ENCODE results near the gene DIAPH3. TPM values are rescaled to one million over a fixed set of nuclear protein-coding genes. Genes with fewer than 3 reads are reported as not detected.

Gene DIAPH3
- total RNA-seq, 2 donors from 2014 or later = 0.27 to 2.4 TPM

DNA sequence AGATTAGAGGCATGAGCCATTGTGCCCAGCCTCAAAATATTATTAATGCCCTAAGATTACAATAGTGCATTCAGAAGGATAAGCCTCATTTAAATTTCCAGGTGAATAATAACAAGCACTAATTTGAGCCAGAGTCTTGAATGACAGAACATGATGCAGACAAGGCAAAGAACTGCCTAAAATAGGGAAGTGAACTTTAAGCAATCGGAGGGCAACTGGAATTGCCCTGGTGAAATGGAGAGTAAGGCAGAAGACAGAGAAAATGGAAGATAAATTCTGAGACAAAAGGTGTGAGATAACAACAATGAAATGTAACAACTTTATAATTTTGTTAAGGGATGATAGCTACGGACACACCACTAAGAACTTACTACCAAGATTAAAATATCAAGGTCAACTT lies 199.9 kb downstream of the DIAPH3 start:
- no peak overlapping the region for H3K27ac ChIP-seq
- H3K36me3 ChIP-seq = no peaks in the 10 kb centered on the region
- no peak for DNase-seq (ENCODE audit: low spot score)
- WGBS = 77% methylated on average over 2 of the region's 2 CpGs
- intact Hi-C loops (cut with DNase I) = no loop called here
- H3K4me1 ChIP-seq (replicated peaks) = no peaks in the 10 kb centered on the region
- TF ChIP-seq POLR2AphosphoS5 (IDR thresholded peaks at IDR 0.05) = no peak
- TF ChIP-seq POLR2A (IDR thresholded peaks at IDR 0.05) = no peak
- TF ChIP-seq, protein P1, sequence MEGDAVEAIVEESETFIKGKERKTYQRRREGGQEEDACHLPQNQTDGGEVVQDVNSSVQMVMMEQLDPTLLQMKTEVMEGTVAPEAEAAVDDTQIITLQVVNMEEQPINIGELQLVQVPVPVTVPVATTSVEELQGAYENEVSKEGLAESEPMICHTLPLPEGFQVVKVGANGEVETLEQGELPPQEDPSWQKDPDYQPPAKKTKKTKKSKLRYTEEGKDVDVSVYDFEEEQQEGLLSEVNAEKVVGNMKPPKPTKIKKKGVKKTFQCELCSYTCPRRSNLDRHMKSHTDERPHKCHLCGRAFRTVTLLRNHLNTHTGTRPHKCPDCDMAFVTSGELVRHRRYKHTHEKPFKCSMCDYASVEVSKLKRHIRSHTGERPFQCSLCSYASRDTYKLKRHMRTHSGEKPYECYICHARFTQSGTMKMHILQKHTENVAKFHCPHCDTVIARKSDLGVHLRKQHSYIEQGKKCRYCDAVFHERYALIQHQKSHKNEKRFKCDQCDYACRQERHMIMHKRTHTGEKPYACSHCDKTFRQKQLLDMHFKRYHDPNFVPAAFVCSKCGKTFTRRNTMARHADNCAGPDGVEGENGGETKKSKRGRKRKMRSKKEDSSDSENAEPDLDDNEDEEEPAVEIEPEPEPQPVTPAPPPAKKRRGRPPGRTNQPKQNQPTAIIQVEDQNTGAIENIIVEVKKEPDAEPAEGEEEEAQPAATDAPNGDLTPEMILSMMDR (IDR thresholded peaks at IDR 0.05) = no peak
- no peaks in the 10 kb centered on the region for H3K27me3 ChIP-seq (replicated peaks; ENCODE audit: insufficient read depth)
- H3K4me3 ChIP-seq = no peak overlapping the region
- H3K9me3 ChIP-seq = no peaks in the 10 kb centered on the region

DNA sequence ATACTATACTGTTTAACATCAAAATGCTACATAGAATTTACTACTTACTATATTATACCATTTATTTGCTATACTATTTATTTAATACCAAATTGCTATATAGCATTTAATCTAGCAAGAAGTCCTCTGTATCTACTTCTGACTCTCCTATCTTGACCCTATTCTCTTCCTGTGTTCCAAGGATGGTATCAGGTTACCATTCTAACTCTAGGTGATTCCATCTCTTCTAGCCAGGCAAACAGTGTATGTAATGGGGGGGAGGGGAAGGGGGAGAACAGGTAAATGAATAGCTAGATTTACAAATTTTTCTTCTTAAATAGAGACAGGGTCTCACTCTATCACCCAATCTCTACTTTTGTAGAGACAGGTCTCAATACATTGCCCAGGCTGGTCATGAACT lies 200.3 kb downstream of the DIAPH3 start:
- DNase-seq (ENCODE audit: low spot score) = no peak
- Histone ChIP-seq H3K27ac (no peak overlapping the region), H3K36me3 (no peaks in the 10 kb centered on the region), H3K9me3 (no peaks in the 10 kb centered on the region), H3K4me3 (no peak overlapping the region), H3K27me3 (replicated peaks; ENCODE audit: insufficient read depth) (no peaks in the 10 kb centered on the region), H3K4me1 (replicated peaks) (no peaks in the 10 kb centered on the region)
- intact Hi-C loops (cut with DNase I) = no loop called here
- TF ChIP-seq, protein P1 (IDR thresholded peaks at IDR 0.05) = no peak
- TF ChIP-seq POLR2AphosphoS5 (IDR thresholded peaks at IDR 0.05) (no peak), POLR2A (IDR thresholded peaks at IDR 0.05) (no peak)

DNA sequence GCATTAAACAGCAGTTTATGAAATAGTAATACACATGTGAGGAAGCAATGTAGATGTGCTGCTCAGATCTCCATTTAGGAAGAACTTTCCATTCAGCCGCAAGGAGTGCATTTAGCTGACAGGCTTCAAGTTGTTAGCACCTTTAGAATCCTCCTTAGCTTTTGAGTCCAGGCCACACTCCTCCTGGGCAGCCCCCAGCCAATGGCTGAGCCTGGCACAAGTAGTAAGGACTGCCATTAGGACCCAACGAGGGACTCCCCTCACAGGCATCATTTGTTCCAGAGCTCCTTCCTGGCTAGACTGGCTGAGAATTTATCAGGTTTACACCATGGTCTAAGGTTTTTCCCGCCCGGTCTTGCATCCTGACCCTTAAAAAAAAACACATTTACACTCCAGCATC lies 201.4 kb downstream of the DIAPH3 start:
- TF ChIP-seq, protein P1 (IDR thresholded peaks at IDR 0.05) = no peak
- TF ChIP-seq POLR2A (IDR thresholded peaks at IDR 0.05) (no peak), POLR2AphosphoS5 (IDR thresholded peaks at IDR 0.05) (no peak)
- Histone ChIP-seq H3K27me3 (replicated peaks; ENCODE audit: insufficient read depth) (no peaks in the 10 kb centered on the region), H3K4me1 (replicated peaks) (no peaks in the 10 kb centered on the region), H3K9me3 (no peaks in the 10 kb centered on the region), H3K4me3 (no peak overlapping the region), H3K27ac (no peak overlapping the region), H3K36me3 (no peaks in the 10 kb centered on the region)
- DNase-seq (ENCODE audit: low spot score) = no peak
- WGBS = 92% methylated on average over 4 of the region's 4 CpGs
- intact Hi-C loops (cut with DNase I) = no loop called here

DNA sequence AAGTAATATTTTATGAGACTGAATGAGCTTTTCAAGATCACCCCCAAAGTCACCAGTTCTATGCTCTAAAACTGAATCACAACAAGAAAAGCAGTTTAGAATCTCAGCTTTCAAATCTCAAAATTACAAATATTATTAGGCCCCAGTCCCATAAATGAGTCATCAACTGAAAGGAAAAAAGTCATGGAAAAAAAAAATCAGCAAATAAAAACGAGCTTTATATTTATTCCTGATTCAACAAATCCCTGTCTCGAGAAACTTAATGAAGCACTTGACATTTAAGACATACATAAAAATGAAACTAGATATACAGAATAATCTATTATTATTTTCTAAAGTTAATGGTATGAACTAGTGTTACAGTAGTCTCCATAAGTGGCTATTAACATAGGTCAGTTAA lies 203.0 kb downstream of the DIAPH3 start:
- DNase-seq (ENCODE audit: low spot score) = no peak
- Histone ChIP-seq H3K36me3 (no peaks in the 10 kb centered on the region), H3K27me3 (replicated peaks; ENCODE audit: insufficient read depth) (no peaks in the 10 kb centered on the region), H3K4me3 (no peak overlapping the region), H3K27ac (no peak overlapping the region), H3K4me1 (replicated peaks) (no peaks in the 10 kb centered on the region), H3K9me3 (no peaks in the 10 kb centered on the region)
- WGBS = 28% methylated on average over 2 of the region's 2 CpGs
- intact Hi-C loops (cut with DNase I) = no loop called here
- TF ChIP-seq POLR2AphosphoS5 (IDR thresholded peaks at IDR 0.05) (no peak), POLR2A (IDR thresholded peaks at IDR 0.05) (no peak)
- TF ChIP-seq, protein P1 (IDR thresholded peaks at IDR 0.05) = no peak

DNA sequence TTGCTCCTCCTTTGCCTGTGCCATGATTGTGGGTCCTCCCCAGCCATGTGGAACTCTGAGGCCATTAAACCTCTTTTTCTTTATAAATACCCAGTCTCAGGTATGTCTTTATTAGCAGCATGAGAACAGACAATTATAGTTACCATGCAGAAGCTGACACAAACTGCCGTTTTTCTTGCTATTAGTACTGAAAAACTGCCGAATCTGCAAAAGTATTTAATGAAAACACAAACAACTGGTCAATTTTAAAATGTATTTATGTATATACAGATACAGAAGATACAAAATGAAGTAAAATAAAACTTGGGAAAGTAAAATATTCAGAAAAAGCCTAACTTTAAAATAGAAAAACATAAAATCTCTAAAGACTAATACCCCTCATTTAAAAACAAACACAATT lies 206.3 kb downstream of the DIAPH3 start:
- H3K9me3 ChIP-seq = no peaks in the 10 kb centered on the region
- no peak for DNase-seq (ENCODE audit: low spot score)
- intact Hi-C loops (cut with DNase I) = no loop called here
- H3K36me3 ChIP-seq = no peaks in the 10 kb centered on the region
- no peaks in the 10 kb centered on the region for H3K4me1 ChIP-seq (replicated peaks)
- TF ChIP-seq POLR2AphosphoS5 (IDR thresholded peaks at IDR 0.05) (no peak), POLR2A (IDR thresholded peaks at IDR 0.05) (no peak)
- TF ChIP-seq, protein P1 (IDR thresholded peaks at IDR 0.05) = no peak
- no peak overlapping the region for H3K27ac ChIP-seq
- WGBS = 93% methylated on average over 2 of the region's 2 CpGs
- no peak overlapping the region for H3K4me3 ChIP-seq
- no peaks in the 10 kb centered on the region for H3K27me3 ChIP-seq (replicated peaks; ENCODE audit: insufficient read depth)

All from prostate gland (tissue), 2 donors.